Retinal pigment epithelial cell (primary cell): Measurements from ENCODE around the gene ALDH3B2.

ENCODE experiments used
- DNase-seq: peaks from one replicate; pipeline ENCODE4 v3.0.0-alpha.2; 2010; ENCODE audit warnings: low read depth
- H3K4me3 ChIP-seq: 2 replicates; pipeline ENCODE4 v1.5.1; 2011; ENCODE audit warnings: mild to moderate bottlenecking, low read length, control low read depth, moderate library complexity
- CTCF ChIP-seq: conservative IDR thresholded peaks from 2 replicates; pipeline ENCODE4 v1.5.1; 2011; ENCODE audit warnings: low read depth, low read length, control low read depth, inconsistent platforms

ALDH3B2 gene

GRCh38 chr11:67613313-67613959 is 61.0 kb downstream of the ALDH3B2 start:
- no peak for DNase-seq
- H3K4me3 ChIP-seq: no peak overlapping the region

GRCh38 chr11:67612751-67613150 is 61.7 kb downstream of the ALDH3B2 start:
- TF ChIP-seq CTCF: no peak
- H3K4me3 ChIP-seq: no peak overlapping the region
- DNase-seq: no peak

More at GRCh38 chr11:67613313-67613959, 61.0 kb downstream of the ALDH3B2 start:
- no peak for TF ChIP-seq CTCF
